T-helper 17 cell (primary cell): Measurements from ENCODE around the gene F12. TPM values are rescaled to one million over a fixed set of nuclear protein-coding genes. Genes with fewer than 3 reads are reported as not detected.

Experiments used
- ATAC-seq: fragments of 150-1000 bp; cut with Tn5 transposase; 2 replicates; pipeline ENCODE4 v1.10.0; 2021; ENCODE audit warnings: mild to moderate bottlenecking, moderate library complexity
- DNase-seq, 3 donors: peaks; one replicate each; pipeline versions ENCODE4 v3.0.0 to v3.0.0-alpha.2; 2020 to 2021
- H3K9me3 ChIP-seq: one replicate; pipeline ENCODE4 v1.7.0; 2013; ENCODE audit warnings: low read length, mild to moderate bottlenecking; ENCODE audit not compliant: control insufficient read depth, poor library complexity, severe bottlenecking
- H3K27ac Mint-ChIP-seq: one replicate; pipeline ENCODE4 v1.8.0; 2022; ENCODE audit warnings: mild to moderate bottlenecking, moderate library complexity, mixed read lengths
- H3K27me3 Mint-ChIP-seq: one replicate; pipeline ENCODE4 v1.8.0; 2022; ENCODE audit warnings: mixed read lengths
- H3K36me3 Mint-ChIP-seq: one replicate; pipeline ENCODE4 v1.8.0; 2022; ENCODE audit warnings: low read depth, mixed read lengths
- H3K4me1 Mint-ChIP-seq: one replicate; pipeline ENCODE4 v1.8.0; 2022; ENCODE audit warnings: mild to moderate bottlenecking, mixed read lengths
- H3K4me3 Mint-ChIP-seq: one replicate; pipeline ENCODE4 v1.8.0; 2022; ENCODE audit warnings: mild to moderate bottlenecking, moderate library complexity, mixed read lengths
- total RNA-seq, 4 donors: library from RNA in 2 of 4; stranded (reverse) in 2 of 4; gene quantifications; one replicate each; pipeline ENCODE4 v1.2.3 and lab custom pipeline; 2022 to 2026

F12 gene
- total RNA-seq, 2 donors from 2014 or later = 0.62 to 1.1 TPM

- ATAC-seq (no peak), DNase-seq (no peak)
- no peaks in the 10 kb centered on the region for H3K27me3 Mint-ChIP-seq
- peaks cover 38% of the 10 kb centered on the region for H3K4me1 Mint-ChIP-seq
- H3K36me3 Mint-ChIP-seq = no peaks in the 10 kb centered on the region
- peak overlapping the region; percentile 93 for H3K27ac Mint-ChIP-seq
- H3K9me3 ChIP-seq = no peaks in the 10 kb centered on the region
- peak overlapping the region; percentile 73 for H3K4me3 Mint-ChIP-seq
Measured at GRCh38 chr5:177450667-177451424, 41.5 kb upstream of the F12 start.

- H3K4me1 Mint-ChIP-seq = peaks cover 50% of the 10 kb centered on the region
- H3K4me3 Mint-ChIP-seq = peak overlapping the region; percentile 9
- ATAC-seq (no peak), DNase-seq (no peak)
- H3K9me3 ChIP-seq = no peaks in the 10 kb centered on the region
- peak overlapping the region; percentile 93 for H3K27ac Mint-ChIP-seq
- no peaks in the 10 kb centered on the region for H3K27me3 Mint-ChIP-seq
- no peaks in the 10 kb centered on the region for H3K36me3 Mint-ChIP-seq
Measured at GRCh38 chr5:177449140-177450061, 40.0 kb upstream of the F12 start.

GRCh38 chr5:177448244-177448950, 39.0 kb upstream of the F12 start:
- H3K27me3 Mint-ChIP-seq = no peaks in the 10 kb centered on the region
- ATAC-seq (no peak), DNase-seq (no peak)
- H3K27ac Mint-ChIP-seq = peak overlapping the region; percentile 93
- H3K9me3 ChIP-seq = no peaks in the 10 kb centered on the region
- peak overlapping the region; percentile 78 for H3K4me3 Mint-ChIP-seq
- H3K36me3 Mint-ChIP-seq = no peaks in the 10 kb centered on the region
- peaks cover 49% of the 10 kb centered on the region for H3K4me1 Mint-ChIP-seq

- Mint-ChIP-seq H3K27ac (peak overlapping the region; percentile 93), H3K4me1 (peaks cover 44% of the 10 kb centered on the region), H3K36me3 (no peaks in the 10 kb centered on the region), H3K4me3 (peak overlapping the region; percentile 78), H3K27me3 (no peaks in the 10 kb centered on the region)
- ATAC-seq = peak; percentile 3
- DNase-seq = peak in 1 of 3 donors; percentile 21
- no peaks in the 10 kb centered on the region for H3K9me3 ChIP-seq
Measured at GRCh38 chr5:177447611-177448243, 38.4 kb upstream of the F12 start.

GRCh38 chr5:177447066-177447610, 37.8 kb upstream of the F12 start:
- Mint-ChIP-seq H3K4me1 (peaks cover 45% of the 10 kb centered on the region), H3K27me3 (no peaks in the 10 kb centered on the region), H3K4me3 (peak overlapping the region; percentile 78), H3K36me3 (peaks cover 4% of the 10 kb centered on the region), H3K27ac (no peak overlapping the region)
- H3K9me3 ChIP-seq = no peaks in the 10 kb centered on the region
- DNase-seq (peak; percentile 69 to 80 (median 78)), ATAC-seq (peak; percentile 58)

GRCh38 chr5:177446200-177447065, 37.1 kb upstream of the F12 start, which contains the start of gene PRR7:
PRR7 (plus strand) TSS chr5:177446814; CDS start chr5:177455068, 8,254 bp downstream.
- H3K27ac Mint-ChIP-seq = peak within 1 kb of the TSS; percentile 99
- peaks cover 44% of the 10 kb centered on the region for H3K4me1 Mint-ChIP-seq
- DNase-seq = peak; percentile 63 to 77 (median 64)
- H3K4me3 Mint-ChIP-seq = peak within 1 kb of the TSS; percentile 88
- H3K36me3 Mint-ChIP-seq = peaks cover 4% of the 10 kb centered on the region
- H3K27me3 Mint-ChIP-seq = no peaks in the 10 kb centered on the region
- peak; percentile 52 for ATAC-seq
- H3K9me3 ChIP-seq = no peaks in the 10 kb centered on the region

GRCh38 chr5:177445917-177446199, 36.5 kb upstream of the F12 start:
- no peaks in the 10 kb centered on the region for H3K9me3 ChIP-seq
- H3K4me3 Mint-ChIP-seq = peak overlapping the region; percentile 88
- peaks cover 45% of the 10 kb centered on the region for H3K4me1 Mint-ChIP-seq
- H3K27me3 Mint-ChIP-seq = no peaks in the 10 kb centered on the region
- DNase-seq (no peak), ATAC-seq (no peak)
- H3K27ac Mint-ChIP-seq = peak overlapping the region; percentile 99
- peaks cover 4% of the 10 kb centered on the region for H3K36me3 Mint-ChIP-seq

- Mint-ChIP-seq H3K4me3 (peak overlapping the region; percentile 90), H3K4me1 (peaks cover 46% of the 10 kb centered on the region), H3K36me3 (peaks cover 4% of the 10 kb centered on the region), H3K27ac (peak overlapping the region; percentile 99), H3K27me3 (no peaks in the 10 kb centered on the region)
- DNase-seq (peak in 2 of 3 donors; percentile 10 to 51), ATAC-seq (peak; percentile 35)
- H3K9me3 ChIP-seq = no peaks in the 10 kb centered on the region
Measured at GRCh38 chr5:177445052-177445916, 35.9 kb upstream of the F12 start.

GRCh38 chr5:177444106-177445051, 35.0 kb upstream of the F12 start:
- H3K27me3 Mint-ChIP-seq = no peaks in the 10 kb centered on the region
- H3K9me3 ChIP-seq = no peaks in the 10 kb centered on the region
- peak overlapping the region; percentile 99 for H3K27ac Mint-ChIP-seq
- peaks cover 50% of the 10 kb centered on the region for H3K4me1 Mint-ChIP-seq
- peak overlapping the region; percentile 90 for H3K4me3 Mint-ChIP-seq
- peak in 2 of 3 donors; percentile 45 for DNase-seq
- H3K36me3 Mint-ChIP-seq = peaks cover 6% of the 10 kb centered on the region
- peak; percentile 45 for ATAC-seq

- H3K4me1 Mint-ChIP-seq = peaks cover 49% of the 10 kb centered on the region
- peak overlapping the region; percentile 99 for H3K27ac Mint-ChIP-seq
- H3K4me3 Mint-ChIP-seq = no peak overlapping the region
- no peak for ATAC-seq
- no peaks in the 10 kb centered on the region for H3K9me3 ChIP-seq
- peaks cover 6% of the 10 kb centered on the region for H3K36me3 Mint-ChIP-seq
- DNase-seq = peak in 1 of 3 donors; percentile 5
- H3K27me3 Mint-ChIP-seq = no peaks in the 10 kb centered on the region
Measured at GRCh38 chr5:177443144-177443983, 34.0 kb upstream of the F12 start.
